K562 (cell line): ENCODE measurements around the gene KLK5. TPM values are rescaled to one million over a fixed set of nuclear protein-coding genes. Genes with fewer than 3 reads are reported as not detected.
A peak's percentile ranks its signal among the peaks of the same experiment; 100 is the strongest.
"Not testable (repeated sequence)": the region's sequence is repeated elsewhere in the genome, so short reads cannot be mapped to it uniquely, and the experiment has no call there.

Experiments used
- ATAC-seq: fragments of 200-7000 bp; cut with Tn5 transposase; 3 replicates; pipeline ENCODE4 v1.9.1; 2020; ENCODE audit warnings: moderate library complexity
- BruUV-seq: library from RNA; stranded (reverse); fragments of 400-500 nt; replicated peaks from 2 replicates; lab custom pipeline; 2021; lab: Mats Ljungman, UMichigan
- CTCF ChIA-PET: fragments of 300-600 bp; formaldehyde crosslinking; extraction: SDS; loops from one replicate; lab custom pipeline; 2021; ENCODE audit warnings: low intra/inter-chr PET ratio; lab: Yijun Ruan, JAX
- POLR2A ChIA-PET: fragments of 300-600, 350-650 bp; sonication (Branson Sonifier 250); formaldehyde crosslinking; extraction: SDS; loops from one replicate; lab custom pipeline; 2021; ENCODE audit warnings: antibody characterized with exemption, inconsistent platforms; lab: Yijun Ruan, JAX
- DNase-seq, 4 experiments: peaks; one replicate each; pipeline versions ENCODE4 v3.0.0 to v3.0.0-alpha.2; 2011 to 2018; ENCODE audit warnings: low spot score in 3 of 4, mixed read lengths in 3 of 4; ENCODE audit errors: extremely low read depth in 1 of 4
- FAIRE-seq: peaks from 2 replicates; lab custom pipeline; 2011; peaks lifted over from hg19 to GRCh38; lab: Jason Lieb, UNC
- H2AFZ ChIP-seq: 2 replicates; pipeline ENCODE4 v1.6.0; 2011; ENCODE audit warnings: low read depth, low read length, control low read depth, inconsistent platforms
- H3K27ac ChIP-seq: fragments of 200-600 bp; 3 replicates; pipeline ENCODE4 v1.8.0; 2011; ENCODE audit warnings: low read depth, mild to moderate bottlenecking, control low read depth, inconsistent platforms, low read length, moderate library complexity, mixed read lengths; ENCODE audit errors: extremely low read depth
- H3K27me3 ChIP-seq, 2 experiments: fragments of 300-600 bp in 1 of 2; 2 replicates in 1 of 2; 3 replicates in 1 of 2; pipeline versions ENCODE4 v1.6.0 to v1.8.0; 2011; ENCODE audit warnings: inconsistent platforms in 2 of 2, low read length in 2 of 2, mild to moderate bottlenecking in 1 of 2, mixed read lengths in 1 of 2, moderate library complexity in 1 of 2; ENCODE audit not compliant: control insufficient read depth in 2 of 2, insufficient read depth in 2 of 2
- H3K36me3 ChIP-seq: fragments of 300-600 bp; 3 replicates; pipeline ENCODE4 v1.8.0; 2011; ENCODE audit warnings: mild to moderate bottlenecking, low read length, inconsistent platforms; ENCODE audit not compliant: control insufficient read depth, insufficient read depth
- H3K4me1 ChIP-seq, 2 experiments: fragments of 200-600 bp in 1 of 2; replicated peaks in 1 of 2; 2 replicates in 1 of 2; 3 replicates in 1 of 2; pipeline versions ENCODE4 v1.5.1 to v1.8.0; 2011; ENCODE audit warnings: inconsistent platforms in 2 of 2, low read length in 2 of 2, mild to moderate bottlenecking in 1 of 2, mixed read lengths in 1 of 2, moderate library complexity in 1 of 2; ENCODE audit not compliant: control insufficient read depth in 2 of 2, insufficient read depth in 2 of 2
- H3K4me2 ChIP-seq: 2 replicates; pipeline ENCODE4 v1.6.1; 2011; ENCODE audit warnings: low read length, control low read depth, inconsistent platforms, mixed read lengths; ENCODE audit not compliant: insufficient read depth
- H3K4me3 ChIP-seq: fragments of 200-600 bp; sonication (generic), shearing (Covaris generic); 2 replicates; pipeline ENCODE4 v1.5.1; 2016; ENCODE audit warnings: control low read depth, inconsistent platforms
- H3K79me2 ChIP-seq: fragments of 200-600 bp; 3 replicates; pipeline ENCODE4 v1.8.0; 2011; ENCODE audit warnings: low read length, inconsistent platforms; ENCODE audit not compliant: control insufficient read depth, insufficient read depth
- H3K9ac ChIP-seq, 2 experiments: 2 replicates each; pipeline versions ENCODE4 v1.6.0 to v1.6.1; 2011; ENCODE audit warnings: low read depth in 2 of 2, low read length in 2 of 2, control low read depth in 1 of 2, inconsistent platforms in 1 of 2, mild to moderate bottlenecking in 1 of 2, mixed read lengths in 1 of 2; ENCODE audit not compliant: insufficient read depth in 1 of 2
- H3K9me1 ChIP-seq: one replicate; pipeline ENCODE4 v1.6.0; 2011; ENCODE audit warnings: inconsistent platforms, mild to moderate bottlenecking, low read length, moderate library complexity; ENCODE audit not compliant: control insufficient read depth, insufficient read depth
- H3K9me3 ChIP-seq: replicated peaks from 2 replicates; pipeline ENCODE4 v1.5.1; 2011; ENCODE audit warnings: low read depth, low read length, inconsistent platforms; ENCODE audit not compliant: control insufficient read depth, insufficient read depth
- H4K20me1 ChIP-seq: replicated peaks from 2 replicates; pipeline ENCODE4 v1.6.1; 2011; ENCODE audit warnings: low read length, inconsistent platforms, mixed read lengths; ENCODE audit not compliant: control insufficient read depth, insufficient read depth
- DNMT1 ChIP-seq: fragments of 450-650 bp; IDR thresholded peaks from 2 replicates; pipeline ENCODE4 v1.6.1; 2016; ENCODE audit warnings: antibody characterized with exemption, mild to moderate bottlenecking
- GATA2 ChIP-seq: sonication (generic); formaldehyde crosslinking; IDR thresholded peaks from 2 replicates; pipeline ENCODE4 v1.4.0; 2020; ENCODE audit warnings: mild to moderate bottlenecking, missing genetic modification reagents
- HNRNPK ChIP-seq: fragments of 200-400 bp; formaldehyde crosslinking; IDR thresholded peaks from one replicate; pipeline ENCODE4 v1.6.1; 2018; ENCODE audit warnings: mild to moderate bottlenecking, low read depth, low read length; ENCODE audit not compliant: poor library complexity, severe bottlenecking
- PBX2 ChIP-seq, 2 experiments: IDR thresholded peaks in 1 of 2; conservative IDR thresholded peaks in 1 of 2; 2 replicates each; pipeline ENCODE4 v1.6.1; 2016; ENCODE audit warnings: low read depth in 2 of 2, mild to moderate bottlenecking in 1 of 2, missing compliant biosample characterization in 1 of 2, missing genetic modification characterization in 1 of 2, moderate library complexity in 1 of 2
- PML ChIP-seq: IDR thresholded peaks from 2 replicates; pipeline ENCODE4 v1.6.1; 2012; ENCODE audit warnings: low read length, inconsistent platforms
- POLR2AphosphoS5 ChIP-seq: IDR thresholded peaks from 2 replicates; pipeline ENCODE4 v1.6.1; 2011; ENCODE audit warnings: mild to moderate bottlenecking, low read depth, low read length, moderate library complexity; ENCODE audit not compliant: control insufficient read depth, insufficient read depth
- RFX7 ChIP-seq: fragments of 250-450 bp; sonication (Bioruptor Pico); IDR thresholded peaks from 2 replicates; pipeline ENCODE4 v1.5.1; 2021; ENCODE audit warnings: mild to moderate bottlenecking
- SAFB ChIP-seq: fragments of 200-400 bp; formaldehyde crosslinking; IDR thresholded peaks from 2 replicates; pipeline ENCODE4 v1.6.1; 2017; ENCODE audit warnings: low read depth, low read length, borderline replicate concordance
- SIX5 ChIP-seq, 2 experiments: IDR thresholded peaks; 2 replicates each; pipeline ENCODE4 v1.6.1; 2011; ENCODE audit warnings: low read length in 2 of 2, borderline replicate concordance in 1 of 2, low read depth in 1 of 2, mild to moderate bottlenecking in 1 of 2, moderate library complexity in 1 of 2; ENCODE audit not compliant: insufficient read depth in 1 of 2
- TBP ChIP-seq: optimal IDR thresholded peaks from 2 replicates; pipeline ENCODE3; 2011; ENCODE audit warnings: low read depth, low read length, improper control_type of control experiment
- ZNF512 ChIP-seq: IDR thresholded peaks from 2 replicates; pipeline ENCODE4 v1.6.1; 2016; ENCODE audit warnings: missing genetic modification characterization, missing compliant biosample characterization
- WGBS: fragments of 100-300 bp; shearing (Covaris generic); methylation state at CpG from one replicate; pipeline ENCODE4 v1.1.6; 2016; ENCODE audit warnings: low coverage, mixed read lengths; ENCODE audit not compliant: insufficient coverage; ENCODE audit errors: missing lambda C conversion rate; 5-methylcytosine and 5-hydroxymethylcytosine counted together
- in situ Hi-C: fragments of 300-500 bp; cut with MboI; formaldehyde crosslinking; loops from 4 replicates; pipeline ENCODE4 v1.15.0; 2018; ENCODE audit warnings: inconsistent platforms, mixed read lengths
- intact Hi-C: fragments of 100-400 bp; cut with micrococcal nuclease; formaldehyde crosslinking; loops from 2 replicates; pipeline ENCODE4 v1.14.2; 2022
- polyA plus RNA-seq, 8 experiments: library from polyadenylated mRNA; depleted of rRNA in 4 of 8; stranded (reverse) in 5 of 8; unstranded in 3 of 8; fragments of >200 nt; fragmentation: Nextera tagmentation in 2 of 8; fragmentation: Illumina TruSeq in 1 of 8; extraction: Ambion mirVana in 2 of 8; extraction: Trizol in 1 of 8; gene quantifications; 2 replicates each; pipeline versions ENCODE4 v1.2.1 to v1.2.3, GENCODE V29; 2011 to 2014; ENCODE audit warnings: inconsistent platforms in 1 of 8, missing spikeins in 1 of 8
- total RNA-seq, 7 experiments: library from RNA; depleted of rRNA in 6 of 7; stranded (reverse); fragments of >200 nt in 6 of 7; fragmentation: Illumina TruSeq in 2 of 7; extraction: Trizol in 2 of 7; gene quantifications; 2 replicates each; pipeline versions ENCODE4 v1.2.1 to v1.2.3, GENCODE V29; 2011 to 2021; ENCODE audit warnings: low replicate concordance in 1 of 7

Gene KLK5
- total and polyA plus RNA-seq, 9 of the 15 experiments (the other 6 are each of a cell fraction or from before 2014, with no cell fraction given): not detected

- H3K36me3 ChIP-seq, H3K9me3 ChIP-seq, H3K9me1 ChIP-seq, H4K20me1 ChIP-seq, intact Hi-C loops, H3K27ac ChIP-seq, H3K4me3 ChIP-seq, POLR2A ChIA-PET, ATAC-seq, H3K4me2 ChIP-seq, BruUV-seq, H3K79me2 ChIP-seq, FAIRE-seq, H2AFZ ChIP-seq, H3K9ac ChIP-seq, in situ Hi-C loops, DNase-seq, CTCF ChIA-PET: not testable (repeated sequence)
- 0% methylated on average over 2 of the region's 3 CpGs for WGBS
- TF ChIP-seq ZNF512: peak; percentile 54; the same call in 1 of the 2 replicates
- Histone ChIP-seq H3K27me3 (peaks cover 11 to 49% of the 10 kb centered on the region in 2 experiments; a peak in 4 of 5 replicates), H3K4me1 (peaks cover 0 to 10% of the 10 kb centered on the region in 2 experiments; a peak in 2 of 5 replicates)
Observed at GRCh38 chr19:50969810-50970209, 17.0 kb upstream of the KLK5 start.

- no peak for FAIRE-seq
- CTCF ChIA-PET: no interaction called here
- Histone ChIP-seq H2AFZ (no peak within 1 kb of the TSS), H3K79me2 (no peaks in the 10 kb centered on the region), H4K20me1 (no peaks in the 10 kb centered on the region), H3K36me3 (no peaks in the 10 kb centered on the region)
- no peak for ATAC-seq
- TF ChIP-seq TBP: no peak
- no peak for TF ChIP-seq HNRNPK
- no peak for TF ChIP-seq GATA2 (CRISPR knock-in tag)
- no peak for TF ChIP-seq SAFB
- no peak for TF ChIP-seq SIX5 (IDR thresholded peaks at IDR 0.05; ENCODE audit: borderline replicate concordance in 1 of 2, insufficient read depth in 1 of 2, low read depth in 1 of 2, low read length in 2 of 2)
- no peak for TF ChIP-seq RFX7
- no peak for TF ChIP-seq PBX2 (CRISPR knock-in tag; IDR thresholded peaks at IDR 0.05; ENCODE audit: low read depth)
- no peak for TF ChIP-seq PBX2 (tag; conservative IDR thresholded peaks at IDR 0.05; ENCODE audit: low read depth)
- TF ChIP-seq PML: no peak
- TF ChIP-seq POLR2AphosphoS5: no peak
- TF ChIP-seq DNMT1: no peak
- TF ChIP-seq, all 486 proteins: peak for 0
- POLR2A ChIA-PET: no interaction called here
- in situ Hi-C loops: no loop called here
- Histone ChIP-seq H3K9ac (no peak within 1 kb of the TSS), H3K27ac (no peak within 1 kb of the TSS), H3K27me3 (peaks cover 11 to 49% of the 10 kb centered on the region in 2 experiments; a peak in 4 of 5 replicates), H3K4me1 (peaks cover 0 to 10% of the 10 kb centered on the region in 2 experiments; a peak in 2 of 5 replicates), H3K4me3 (no peak within 1 kb of the TSS), H3K9me3 (no peaks in the 10 kb centered on the region), H3K4me2 (no peak within 1 kb of the TSS), H3K9me1 (no peaks in the 10 kb centered on the region)
- WGBS: 7% methylated on average over 14 of the region's 19 CpGs
- no peak for DNase-seq
- intact Hi-C loops: no loop called here
- no TSS peak for BruUV-seq
Observed at GRCh38 chr19:50969413-50969760, 16.5 kb upstream of the KLK5 start, which contains the start of gene KLK6. KLK6 (minus strand) TSS chr19:50969591; CDS start chr19:50968104, 1,487 bp downstream.
